Measurements from ENCODE around the gene LPP.

The LPP gene

DNA sequence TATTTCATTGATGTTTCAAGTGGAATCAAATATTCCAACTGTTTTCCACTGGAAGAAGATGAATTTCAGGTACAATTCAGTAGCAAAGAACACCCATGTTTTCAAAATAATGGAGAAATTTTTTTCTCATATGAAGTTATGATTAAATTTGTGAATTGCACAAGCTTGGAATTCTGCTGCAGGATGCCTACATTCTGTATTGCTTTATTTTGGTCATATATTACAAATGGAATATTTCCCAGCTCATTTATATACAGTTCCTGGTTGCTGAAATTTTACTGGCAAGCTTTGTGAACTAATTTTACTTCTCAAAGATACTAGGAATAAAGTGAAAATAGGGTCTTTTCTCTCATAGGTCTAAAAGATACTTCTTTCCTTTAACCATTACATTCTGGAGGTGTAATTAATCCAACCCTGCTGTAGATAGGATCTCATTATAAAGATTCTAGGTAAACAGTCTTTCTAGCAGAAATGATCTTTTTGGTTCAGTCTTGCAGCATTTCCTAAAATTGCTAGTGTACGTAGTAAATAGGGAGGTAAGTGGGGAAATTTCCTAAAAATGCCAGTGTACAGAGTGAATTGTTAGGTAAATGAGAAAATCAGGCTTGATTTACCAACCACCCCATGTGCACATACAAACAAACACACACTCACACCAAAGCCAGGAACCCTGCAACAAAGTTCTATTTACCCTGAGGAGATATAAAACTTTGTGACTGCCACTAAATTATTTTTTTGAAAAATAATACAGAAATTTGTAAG lies 624.3 kb downstream of the LPP start:
- DNase-seq, result no peak

GRCh38 chr3:188779281-188779980 lies 625.5 kb downstream of the LPP start:
- no peak for DNase-seq

DNA sequence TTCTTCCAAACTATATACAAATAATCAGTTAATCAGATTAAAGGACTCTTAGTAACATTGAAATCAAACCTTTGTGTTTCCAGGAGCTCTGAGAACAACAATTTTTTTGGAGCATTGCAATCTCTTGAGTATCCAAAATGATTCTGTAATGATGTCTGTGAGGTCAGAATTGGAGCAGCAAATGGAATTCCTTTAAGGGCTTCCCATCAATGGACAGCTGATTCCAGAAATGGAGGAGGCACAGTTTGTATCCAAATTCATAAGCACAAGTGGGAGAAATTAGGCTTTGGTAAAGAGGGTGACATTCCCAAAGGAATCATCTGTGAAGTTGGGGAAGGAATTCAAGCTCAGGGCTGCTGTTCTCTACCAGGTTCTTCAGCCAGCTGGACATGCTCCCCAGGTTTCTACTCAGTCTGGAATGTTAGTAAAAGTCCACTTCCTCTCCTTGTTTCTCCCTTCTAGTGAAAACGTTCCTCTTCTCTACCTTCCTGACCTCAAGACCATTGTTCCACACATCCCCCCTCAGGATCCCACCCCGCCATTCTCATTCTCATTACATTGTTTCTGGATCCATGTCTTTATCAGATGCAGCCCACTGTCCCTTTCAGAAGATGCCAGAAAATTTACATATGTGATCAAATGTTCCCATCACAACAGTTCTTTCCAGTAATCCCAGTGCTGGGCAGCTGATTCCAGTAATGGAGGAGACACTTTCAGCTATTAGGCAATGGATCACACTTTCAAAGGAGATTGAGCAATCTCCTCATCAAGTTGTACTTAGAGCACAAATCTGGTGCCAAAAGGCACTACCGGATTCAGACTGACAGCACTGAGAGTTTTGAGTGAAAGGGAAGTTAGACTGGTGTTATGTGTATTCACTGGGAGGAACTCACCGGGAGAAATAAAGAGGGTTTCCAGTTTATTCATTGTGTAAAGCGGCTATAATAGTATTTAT lies 626.5 kb downstream of the LPP start:
- no peak for DNase-seq

GRCh38 chr3:188782613-188783124 lies 628.7 kb downstream of the LPP start:
- no peak for DNase-seq

DNA sequence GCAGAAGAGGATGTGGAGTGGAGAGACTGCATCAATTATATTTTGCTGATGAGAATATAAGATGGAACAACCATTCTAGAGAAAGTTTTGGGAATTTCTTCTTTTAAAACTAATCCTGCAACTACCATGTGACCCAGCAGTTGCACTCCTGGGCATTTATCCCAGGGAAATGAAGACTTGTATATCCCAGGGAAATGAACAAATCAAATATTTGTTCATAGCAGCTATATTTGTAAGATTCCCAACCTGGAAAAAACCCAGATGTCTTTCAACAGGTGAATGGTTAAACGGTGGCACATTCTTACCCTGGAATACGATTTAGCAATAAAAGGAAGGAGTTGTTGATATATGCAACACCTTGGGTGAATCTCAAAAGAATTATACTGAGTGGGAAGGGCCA lies 632.5 kb downstream of the LPP start:
- no peak for DNase-seq

- no peak for DNase-seq
Measured at GRCh38 chr3:188788621-188789081, 634.7 kb downstream of the LPP start.

- DNase-seq, result no peak
Measured at GRCh38 chr3:188789251-188789650, 635.3 kb downstream of the LPP start.

DNA sequence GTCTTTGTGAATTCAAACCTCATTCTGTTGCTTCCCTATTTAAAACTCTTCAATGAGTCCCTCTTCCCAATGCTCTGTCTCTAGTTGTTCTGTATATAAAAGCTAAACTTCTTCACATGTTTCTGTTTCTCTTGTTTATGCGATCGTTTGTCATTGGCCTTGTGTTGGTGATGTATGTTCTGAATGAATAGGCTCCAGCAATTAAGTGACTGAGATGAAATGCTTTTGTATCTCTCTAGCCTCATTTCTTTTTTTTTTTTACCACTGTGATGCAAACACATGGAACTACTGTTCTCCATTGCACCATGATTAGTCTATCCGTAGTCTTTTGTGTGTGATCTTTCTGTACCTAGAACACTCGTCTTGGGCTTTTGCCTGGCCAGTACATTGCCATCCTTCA lies 637.4 kb downstream of the LPP start:
- no peak for DNase-seq

DNA sequence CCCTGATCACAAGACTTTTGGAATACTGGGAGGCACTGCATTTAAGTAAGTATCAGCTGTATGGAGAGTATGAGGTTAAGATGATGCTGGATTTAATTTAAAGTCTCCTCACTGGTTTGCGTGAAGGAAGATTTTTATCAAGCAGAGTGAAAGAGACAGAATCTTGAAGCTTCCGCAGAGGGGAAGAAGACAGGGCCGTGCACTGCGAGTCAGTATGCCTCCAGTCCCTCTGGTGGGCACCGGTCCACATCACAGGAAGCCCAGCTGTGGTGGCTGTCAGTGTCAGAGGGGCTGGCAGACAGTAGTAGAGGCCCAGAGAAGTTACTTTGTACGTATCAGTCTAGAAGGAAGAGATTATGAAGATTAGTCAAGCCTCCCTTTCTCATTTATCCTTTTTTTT lies 638.8 kb downstream of the LPP start:
- DNase-seq, result no peak

GRCh38 chr3:188796122-188796631 lies 642.2 kb downstream of the LPP start:
- no peak for DNase-seq

DNA sequence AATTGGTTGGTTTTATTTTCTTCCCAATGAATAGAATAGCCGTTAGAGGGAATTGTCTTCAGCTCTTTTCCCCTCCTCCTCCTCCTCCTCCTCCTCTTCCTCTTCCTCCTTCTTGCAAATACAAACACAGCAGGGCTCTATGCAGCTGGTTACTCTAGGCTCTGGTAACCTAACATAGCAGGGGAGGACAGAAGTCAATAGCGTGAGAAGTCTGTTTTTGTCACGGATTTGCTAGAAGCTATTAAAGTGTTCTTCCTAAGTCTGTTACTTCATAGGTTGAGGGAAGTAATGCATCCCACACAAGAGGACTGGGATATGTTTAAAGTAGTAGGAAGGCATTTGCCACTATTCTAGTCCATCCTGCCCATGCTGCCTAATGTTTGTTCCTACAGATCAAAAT lies 643.1 kb downstream of the LPP start:
- no peak for DNase-seq

DNA sequence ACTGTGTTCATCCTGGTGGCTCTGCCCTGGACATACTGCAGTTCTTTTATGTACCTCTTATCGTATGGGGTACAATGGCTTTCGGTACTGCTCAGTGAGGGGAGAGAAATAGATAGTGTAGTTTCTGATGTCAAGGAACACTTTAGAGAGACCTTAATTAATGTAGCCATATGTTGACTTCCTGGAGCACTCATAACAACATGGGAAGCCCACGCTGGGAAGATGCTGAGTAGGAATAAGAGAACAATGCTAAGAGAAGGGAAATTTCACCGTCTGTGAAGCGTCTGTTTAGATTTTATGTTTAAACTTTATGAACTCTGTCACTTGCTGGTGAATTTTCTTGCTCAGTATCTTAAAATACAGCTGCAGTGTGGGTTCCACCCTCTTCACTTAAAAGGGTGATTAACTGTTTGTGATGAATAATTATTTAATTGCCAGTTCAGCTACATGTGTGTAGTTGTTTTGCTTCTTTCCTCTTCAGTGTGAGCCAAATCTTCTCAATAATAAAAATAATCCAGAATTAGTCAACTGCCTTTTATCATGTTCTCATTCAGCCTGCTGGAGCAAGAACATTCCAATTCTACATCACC lies 644.7 kb downstream of the LPP start:
- no peak for DNase-seq

DNA sequence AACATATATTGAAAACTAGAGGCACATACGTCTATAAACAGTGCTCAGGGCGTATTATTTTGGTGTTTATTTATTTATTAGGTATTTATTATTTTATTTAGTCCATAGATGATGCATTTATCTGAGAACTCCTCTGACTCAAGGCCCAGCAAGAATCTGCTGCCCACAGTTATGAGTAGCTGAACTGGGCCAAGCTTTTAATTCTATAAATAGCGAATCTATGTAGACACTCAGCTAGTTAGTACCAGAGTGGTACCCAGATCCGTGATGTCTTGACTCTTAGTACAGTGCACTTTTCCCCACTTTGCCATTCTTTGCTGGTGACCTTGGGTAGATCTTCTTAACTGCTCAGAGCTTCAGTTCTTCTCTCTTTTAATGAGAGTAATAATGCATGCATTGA lies 647.4 kb downstream of the LPP start:
- DNase-seq, result no peak

- DNase-seq, result no peak
Measured at GRCh38 chr3:188802645-188803044, 648.7 kb downstream of the LPP start.

GRCh38 chr3:188807006-188807405 lies 653.0 kb downstream of the LPP start:
- no peak for DNase-seq

DNA sequence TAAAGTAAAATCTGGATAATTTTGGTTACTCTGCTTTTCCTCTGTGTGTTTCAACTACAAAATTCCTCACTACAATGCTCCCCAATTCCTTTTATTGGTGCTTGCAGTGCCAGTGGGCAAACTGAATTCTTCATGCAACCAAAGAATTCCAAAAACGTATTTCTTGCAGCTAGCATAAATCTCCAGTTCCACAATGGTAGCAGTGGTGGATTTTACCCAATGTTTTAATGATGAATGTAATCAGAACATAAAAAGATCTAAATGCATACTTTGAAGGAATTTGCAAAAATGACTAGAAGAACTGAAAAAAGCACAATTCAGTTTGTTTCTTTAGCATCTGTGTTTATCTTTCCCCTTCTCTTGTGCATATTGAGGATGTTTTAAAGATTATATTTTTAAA lies 658.2 kb downstream of the LPP start:
- no peak for DNase-seq

DNA sequence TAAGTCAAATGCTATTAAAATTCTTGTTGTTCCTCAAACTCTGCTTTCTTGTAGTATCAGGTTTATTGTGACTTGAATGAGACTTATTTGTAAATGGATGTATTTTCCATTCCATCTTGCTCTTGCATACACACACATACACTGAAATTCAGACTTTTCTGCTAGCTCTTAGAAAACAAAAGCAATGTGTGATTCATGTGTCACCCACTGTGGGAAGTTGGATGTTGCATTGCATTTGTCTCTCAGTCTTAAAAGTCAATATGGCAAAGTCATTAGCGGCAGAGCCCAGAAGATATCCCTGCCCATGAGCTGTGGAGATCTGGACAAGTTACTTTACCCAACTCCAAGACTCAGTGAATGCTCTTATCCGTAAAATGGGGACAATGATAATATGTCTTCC lies 660.6 kb downstream of the LPP start:
- no peak for DNase-seq

DNA sequence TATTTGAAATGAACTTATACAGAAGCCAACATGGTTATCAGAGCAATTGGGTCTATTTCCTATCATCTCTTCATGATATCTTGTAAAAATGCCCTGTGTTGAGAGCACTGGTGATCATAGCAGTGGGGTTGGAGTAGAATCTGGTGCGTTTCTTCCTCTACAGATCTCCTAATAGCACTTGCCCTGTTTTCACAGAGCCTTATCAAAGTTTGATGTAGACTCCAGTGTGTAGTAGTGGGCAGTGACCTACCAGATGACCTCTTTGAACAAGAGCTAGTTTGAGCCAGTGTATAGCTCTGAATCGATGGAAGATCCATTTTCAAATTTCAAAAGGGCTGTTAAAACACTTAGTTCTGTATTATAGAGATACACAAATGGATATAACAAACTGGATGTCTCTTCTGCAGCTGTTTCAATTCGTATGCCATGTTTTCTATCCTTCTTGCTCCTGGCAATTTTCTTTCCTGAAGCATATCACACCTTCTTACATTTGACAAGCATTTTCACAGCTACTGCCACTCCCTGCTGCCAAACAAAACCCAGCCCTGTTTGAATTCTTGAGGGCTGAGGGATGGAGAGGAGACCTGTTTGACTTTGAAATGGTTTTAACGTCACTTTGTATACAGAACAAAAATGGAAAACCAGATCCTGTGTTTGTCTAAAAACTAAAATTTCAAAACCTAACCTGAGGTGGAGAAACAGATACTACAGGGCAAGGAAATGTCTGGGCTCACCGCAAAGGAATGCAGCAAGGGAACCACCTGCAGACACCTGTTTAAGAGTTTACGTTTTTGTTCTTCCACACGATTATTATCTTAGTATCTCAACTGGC lies 663.4 kb downstream of the LPP start:
- DNase-seq, result no peak

DNA sequence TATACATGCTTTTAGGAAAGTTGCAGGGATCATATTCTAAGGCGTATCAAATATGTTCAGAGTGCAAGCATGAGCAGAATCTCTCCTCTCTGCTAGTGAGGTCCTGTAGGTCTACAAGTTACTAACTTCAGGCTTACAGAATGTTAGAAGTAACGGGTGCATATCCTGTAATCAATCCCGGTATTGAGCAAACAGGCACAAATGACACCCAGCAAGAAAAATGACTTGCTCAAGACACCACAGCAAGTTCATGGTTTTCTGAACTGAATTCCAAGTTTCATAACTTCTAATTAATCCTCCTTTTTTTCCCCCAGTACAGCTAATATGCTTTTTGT lies 663.9 kb downstream of the LPP start:
- no peak for DNase-seq

- no peak for DNase-seq
Measured at GRCh38 chr3:188818282-188818681, 664.3 kb downstream of the LPP start.

DNA sequence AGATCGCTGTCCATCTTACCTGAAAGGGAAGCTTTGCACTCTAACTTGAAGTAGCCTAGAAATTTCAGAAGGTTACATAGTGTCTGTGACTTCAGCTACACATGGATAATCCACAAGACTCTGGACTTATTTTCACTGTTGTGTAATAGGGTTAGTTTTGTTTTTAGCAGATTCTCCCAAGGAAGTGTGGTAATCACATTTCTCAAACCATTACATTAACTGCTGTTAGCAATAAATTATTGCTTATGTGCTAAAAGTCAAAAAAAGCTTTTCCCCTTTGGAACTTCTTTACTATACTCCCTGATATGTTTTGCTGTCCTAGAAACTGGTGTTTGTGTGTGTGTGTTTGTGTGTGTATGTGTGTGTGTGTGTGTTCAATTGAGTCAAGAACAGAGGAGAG lies 666.0 kb downstream of the LPP start:
- no peak for DNase-seq

DNA sequence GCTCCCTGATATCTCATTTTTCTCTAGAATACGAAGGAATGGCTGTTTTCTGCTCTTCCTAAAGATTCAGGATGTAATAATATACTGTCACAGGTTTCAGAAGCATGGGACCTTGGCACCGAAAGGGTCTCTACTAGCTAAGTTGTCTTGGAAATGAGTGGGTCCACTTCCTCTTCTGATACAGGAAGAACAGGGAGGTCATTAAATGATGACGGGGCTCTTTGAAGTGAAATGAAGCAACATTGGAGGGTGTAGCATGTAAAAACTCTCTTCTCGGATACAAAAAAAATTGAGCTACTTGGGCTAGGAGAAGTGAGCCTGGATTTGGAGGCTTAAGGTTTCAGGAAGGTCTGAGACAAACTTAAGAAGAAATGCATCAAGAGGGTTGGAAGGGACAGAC lies 668.0 kb downstream of the LPP start:
- no peak for DNase-seq
